Pancreas (tissue), 10 donors: ENCODE measurements around the gene AXDND1. TPM values are rescaled to one million over a fixed set of nuclear protein-coding genes. Genes with fewer than 3 reads are reported as not detected.

Source experiments
- ATAC-seq, 4 donors: fragments of 200-7000 bp; cut with Tn5 transposase; one replicate each; pipeline versions ENCODE4 v1.8.0 to v1.9.1; 2020; ENCODE audit warnings: mild to moderate bottlenecking in 4 of 4, moderate library complexity in 4 of 4
- DNase-seq, 6 donors: peaks; one replicate each; pipeline ENCODE4 v3.0.0-alpha.2; 2020
- FAIRE-seq: peaks from 2 replicates; lab custom pipeline; 2012; peaks lifted over from hg19 to GRCh38; lab: Jason Lieb, UNC
- H3K27ac ChIP-seq, 4 donors: fragments of 200-600 bp; sonication (generic); 1 replicate in 3 of 4; 2 replicates in 1 of 4; pipeline versions ENCODE4 v1.5.0 to v1.8.0; 2020
- H3K27me3 ChIP-seq, 4 donors: fragments of 200-600 bp; one replicate each; pipeline ENCODE4 v1.8.0; 2021
- H3K36me3 ChIP-seq, 3 donors: fragments of 200-600 bp; sonication (generic) in 1 of 3; one replicate each; pipeline versions ENCODE4 v1.5.0 to v1.8.0; 2020 to 2021
- H3K4me1 ChIP-seq, 3 donors: fragments of 200-600 bp; one replicate each; pipeline ENCODE4 v1.8.0; 2021
- H3K4me3 ChIP-seq, 4 donors: fragments of 200-600 bp; sonication (generic) in 2 of 4; one replicate each; pipeline versions ENCODE4 v1.5.0 to v1.8.0; 2020 to 2021
- H3K9me3 ChIP-seq, 4 donors: fragments of 200-600 bp; one replicate each; pipeline ENCODE4 v1.8.0; 2021
- WGBS, 2 donors: extraction: QIAGEN DNeasy Blood & Tissue Kit; methylation state at CpG; one replicate each; pipeline ENCODE4 v1.1.7; 2013; 5-methylcytosine and 5-hydroxymethylcytosine counted together
- intact Hi-C, 3 donors: fragments of 100-400 bp; cut with DNase I; formaldehyde crosslinking; loops; one replicate each; pipeline versions ENCODE4 v1.11.1 to v1.14.2; 2022
- polyA plus RNA-seq, 2 donors: library from polyadenylated mRNA; stranded (reverse); fragments of 200-250 nt; gene quantifications; one replicate each; pipeline ENCODE4 v1.2.3, GENCODE V29; 2013
- total RNA-seq, 6 donors: library from RNA; stranded (reverse); fragmentation: NEBNext Ultra II Directional in 4 of 6; extraction: Animal tissue kit (Norgen Biotek cat#: 25700) in 4 of 6; gene quantifications; one replicate each; pipeline versions ENCODE4 v1.2.1 to v1.2.4, GENCODE V29; 2021 to 2023
- TF ChIP-seq, protein P1 (sequence below), 4 donors: fragments of 200-600 bp; sonication (generic) in 3 of 4; IDR thresholded peaks; one replicate each; pipeline versions ENCODE4 v1.5.0 to v1.8.0; 2021; ENCODE audit warnings: antibody characterized with exemption in 4 of 4
- donor health status: healthy with polysubstance abuse.
- donor health status: DM: no; HTN: no; CAD: no; lungs with moderate emphysema.
- donor health status: DM: no; HTN: no; CAD: no.
- donor health status: control.
- donor health status: control.
- donor health status: Bipolar disorder and iron deficiency.
- donor health status: DM: yes; HTN: yes; CAD: no.
- donor health status: DM: no; HTN: no; CAD: no.
- donor health status: DM: no; HTN: no; CAD: no.
- donor health status: DM: yes; HTN: yes; CAD: no.

AXDND1 gene
- total and polyA plus RNA-seq, 8 donors = 0.09 to 0.45 (median 0.34) TPM; not detected in 2

DNA sequence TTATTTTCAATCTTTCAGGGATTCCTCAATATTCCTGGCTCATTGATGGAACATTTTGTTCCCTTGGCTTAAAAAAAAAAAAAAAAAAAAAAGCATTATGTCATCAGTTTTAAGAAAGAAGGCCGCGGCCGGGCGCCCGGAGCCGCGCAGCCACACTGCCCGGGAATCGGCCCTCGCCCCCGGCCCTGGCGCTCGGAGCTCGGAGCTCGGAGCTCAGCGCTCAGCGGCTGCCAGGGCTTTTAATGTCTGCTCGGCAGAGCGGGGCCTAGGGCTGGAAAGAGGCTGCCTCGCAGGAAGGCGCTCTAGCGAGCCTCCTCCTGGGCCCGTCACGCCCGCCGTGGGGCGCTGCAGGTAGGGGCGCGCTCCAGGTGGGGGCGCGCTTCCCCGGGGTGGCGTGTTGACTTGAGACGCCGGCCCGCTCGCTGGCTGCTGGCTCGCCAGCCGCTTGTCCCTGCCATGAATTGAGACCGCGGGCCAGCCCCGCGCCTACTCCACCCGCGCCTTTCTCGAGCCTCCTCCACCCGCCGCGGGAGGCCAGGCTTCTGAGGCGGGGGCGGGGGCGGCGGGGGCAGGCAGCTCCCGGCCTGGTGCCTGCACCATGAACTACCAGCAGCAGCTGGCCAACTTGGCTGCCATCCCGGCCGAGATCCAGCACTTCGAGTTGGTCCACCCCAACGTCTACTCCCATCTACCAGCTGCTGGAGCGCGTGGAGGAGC is 220.5 kb downstream of the AXDND1 start:
- H3K36me3 ChIP-seq = no peaks in the 10 kb centered on the region
- H3K4me3 ChIP-seq = peak overlapping the region; percentile 9 to 43 (median 27)
- DNase-seq (peak; percentile 60 to 92 (median 84)), FAIRE-seq (no peak), ATAC-seq (peak; percentile 91 to 98 (median 95))
- peak overlapping the region; percentile 60 to 87 (median 80) for H3K27ac ChIP-seq
- no peaks in the 10 kb centered on the region for H3K4me1 ChIP-seq
- intact Hi-C loops = no loop called here
- WGBS, 2 donors = 1% methylated on average over 39 to 60 of the region's 60 CpGs
- no peaks in the 10 kb centered on the region for H3K27me3 ChIP-seq
- no peaks in the 10 kb centered on the region for H3K9me3 ChIP-seq
- TF ChIP-seq, protein P1, sequence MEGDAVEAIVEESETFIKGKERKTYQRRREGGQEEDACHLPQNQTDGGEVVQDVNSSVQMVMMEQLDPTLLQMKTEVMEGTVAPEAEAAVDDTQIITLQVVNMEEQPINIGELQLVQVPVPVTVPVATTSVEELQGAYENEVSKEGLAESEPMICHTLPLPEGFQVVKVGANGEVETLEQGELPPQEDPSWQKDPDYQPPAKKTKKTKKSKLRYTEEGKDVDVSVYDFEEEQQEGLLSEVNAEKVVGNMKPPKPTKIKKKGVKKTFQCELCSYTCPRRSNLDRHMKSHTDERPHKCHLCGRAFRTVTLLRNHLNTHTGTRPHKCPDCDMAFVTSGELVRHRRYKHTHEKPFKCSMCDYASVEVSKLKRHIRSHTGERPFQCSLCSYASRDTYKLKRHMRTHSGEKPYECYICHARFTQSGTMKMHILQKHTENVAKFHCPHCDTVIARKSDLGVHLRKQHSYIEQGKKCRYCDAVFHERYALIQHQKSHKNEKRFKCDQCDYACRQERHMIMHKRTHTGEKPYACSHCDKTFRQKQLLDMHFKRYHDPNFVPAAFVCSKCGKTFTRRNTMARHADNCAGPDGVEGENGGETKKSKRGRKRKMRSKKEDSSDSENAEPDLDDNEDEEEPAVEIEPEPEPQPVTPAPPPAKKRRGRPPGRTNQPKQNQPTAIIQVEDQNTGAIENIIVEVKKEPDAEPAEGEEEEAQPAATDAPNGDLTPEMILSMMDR (IDR thresholded peaks at IDR 0.05) = peak; percentile 59 to 69 (median 62)

DNA sequence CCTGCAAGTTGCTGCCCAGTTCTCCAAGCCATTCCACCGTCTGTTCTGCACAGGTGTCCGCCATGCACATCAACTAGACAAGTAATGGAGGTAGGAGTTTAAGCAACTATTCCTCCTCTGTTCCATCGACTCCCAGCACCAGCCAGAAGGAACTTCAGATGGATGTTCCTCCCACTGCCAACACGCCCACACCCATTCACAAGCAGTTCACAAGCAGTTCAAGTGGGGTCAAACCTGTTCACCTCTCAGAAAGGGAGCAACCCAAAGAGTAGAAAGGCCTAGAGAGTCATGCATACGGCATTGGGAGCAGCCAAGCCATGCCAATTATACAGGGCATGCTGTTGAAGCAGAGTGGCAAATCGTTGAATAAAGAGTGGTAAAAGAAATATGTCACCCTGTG is 221.6 kb downstream of the AXDND1 start:
- intact Hi-C loops = no loop called here
- Histone ChIP-seq H3K27me3 (peaks cover 0 to 4% (median 0%) of the 10 kb centered on the region in 4 donors), H3K27ac (no peak overlapping the region), H3K9me3 (no peaks in the 10 kb centered on the region), H3K4me3 (no peak overlapping the region), H3K36me3 (no peaks in the 10 kb centered on the region), H3K4me1 (peaks cover 0 to 4% (median 0%) of the 10 kb centered on the region in 3 donors)
- FAIRE-seq = no peak
- TF ChIP-seq, protein P1 (IDR thresholded peaks at IDR 0.05) = no peak
- ATAC-seq = no peak
- WGBS, 2 donors = 93 to 97% methylated on average over 6 of the region's 6 CpGs
- no peak for DNase-seq

DNA sequence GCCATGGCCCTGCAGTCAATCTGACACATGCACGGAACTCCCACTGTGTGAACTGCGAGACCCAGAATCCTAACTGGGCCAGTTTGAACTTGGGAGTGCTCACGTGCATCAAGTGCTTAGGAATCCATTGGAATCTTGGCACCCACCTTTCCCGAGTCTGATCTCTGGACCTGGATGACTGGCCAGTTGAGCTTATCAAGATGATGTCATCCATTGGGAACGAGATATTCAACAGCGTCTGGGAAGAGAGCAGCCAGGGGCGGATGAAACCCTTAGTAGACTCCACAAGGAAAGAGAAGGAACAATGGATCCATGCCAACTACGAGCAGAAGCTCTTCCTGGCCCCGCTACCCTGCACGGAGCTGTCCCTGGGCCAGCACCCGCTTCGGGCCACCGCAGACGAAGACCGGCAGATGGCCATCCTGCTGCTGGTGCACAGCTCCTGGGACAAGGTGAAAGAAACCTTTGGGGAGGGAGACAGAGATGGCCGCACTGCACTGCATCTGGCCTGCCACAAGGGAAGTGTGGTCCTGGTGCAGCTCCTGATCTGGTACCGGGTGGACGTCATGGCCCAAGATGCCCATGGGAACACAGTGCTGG is 222.8 kb downstream of the AXDND1 start:
- Histone ChIP-seq H3K4me1 (peaks cover 0 to 4% (median 0%) of the 10 kb centered on the region in 3 donors), H3K27ac (no peak overlapping the region), H3K36me3 (no peaks in the 10 kb centered on the region), H3K9me3 (no peaks in the 10 kb centered on the region), H3K4me3 (no peak overlapping the region), H3K27me3 (peaks cover 0 to 4% (median 0%) of the 10 kb centered on the region in 4 donors)
- TF ChIP-seq, protein P1 (IDR thresholded peaks at IDR 0.05) = no peak
- ATAC-seq (no peak), FAIRE-seq (no peak), DNase-seq (peak in 2 of 6 donors; percentile 18 to 34)
- intact Hi-C loops = no loop called here
- WGBS, 2 donors = 86 to 91% methylated on average over 16 to 18 of the region's 18 CpGs

DNA sequence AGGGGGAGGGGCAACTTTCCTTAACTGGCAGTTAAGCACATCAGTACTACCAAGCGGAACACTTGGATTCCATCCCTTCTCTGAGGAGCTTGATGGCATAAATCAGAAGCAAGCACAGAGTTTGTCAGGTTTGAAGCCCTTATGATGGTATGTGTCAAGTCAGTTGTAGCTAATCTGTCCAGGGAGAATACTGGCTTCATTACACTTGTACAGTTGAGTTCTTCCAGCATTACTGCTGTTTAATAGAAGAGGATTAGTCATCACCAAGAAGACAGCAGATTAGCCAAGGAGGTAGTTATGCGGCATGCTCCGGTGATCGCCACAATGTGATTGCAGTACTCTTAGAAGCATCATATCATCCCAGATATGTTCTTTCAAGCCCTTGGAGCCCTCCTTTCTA is 223.7 kb downstream of the AXDND1 start:
- TF ChIP-seq, protein P1 (IDR thresholded peaks at IDR 0.05) = no peak
- FAIRE-seq (no peak), DNase-seq (no peak), ATAC-seq (no peak)
- Histone ChIP-seq H3K27ac (no peak overlapping the region), H3K36me3 (no peaks in the 10 kb centered on the region), H3K9me3 (no peaks in the 10 kb centered on the region), H3K27me3 (peaks cover 0 to 4% (median 0%) of the 10 kb centered on the region in 4 donors), H3K4me3 (no peak overlapping the region), H3K4me1 (peaks cover 0 to 4% (median 0%) of the 10 kb centered on the region in 3 donors)
- intact Hi-C loops = no loop called here
- 96% methylated on average over 4 of the region's 4 CpGs for WGBS, 2 donors
